Measurements from ENCODE around the gene ADAMTS18. TPM values are rescaled to one million over a fixed set of nuclear protein-coding genes. Genes with fewer than 3 reads are reported as not detected.

ADAMTS18 gene
- total and polyA plus RNA-seq, 2 of the 8 experiments (the other 6 are each of a cell fraction or from before 2014, with no cell fraction given) = 0.05 to 0.19 TPM

GRCh38 chr16:77422196-77422784 is 12.5 kb downstream of the ADAMTS18 start (continued):
- TF ChIP-seq ZNF274 (IDR thresholded peaks at IDR 0.05; ENCODE audit: borderline replicate concordance, extremely low read depth, low read length) (no peak), NRF1 (IDR thresholded peaks at IDR 0.05; ENCODE audit: low read depth, low read length) (no peak), RFX5 (IDR thresholded peaks at IDR 0.05; ENCODE audit: borderline replicate concordance, low read depth, low read length) (no peak), PHF8 (conservative IDR thresholded peaks at IDR 0.05; ENCODE audit: low read depth, low read length) (no peak), JUND (IDR thresholded peaks at IDR 0.05; ENCODE audit: low read length) (no peak), JUN (IDR thresholded peaks at IDR 0.05; ENCODE audit: low read depth, low read length) (no peak), HDAC2 (IDR thresholded peaks at IDR 0.05; ENCODE audit: borderline replicate concordance in 1 of 2, low read depth in 2 of 2, low read length in 2 of 2) (no peak), BRCA1 (IDR thresholded peaks at IDR 0.05; ENCODE audit: low read depth, low read length) (no peak), EZH2 (IDR thresholded peaks at IDR 0.05; ENCODE audit: low read depth, low read length, severe bottlenecking) (no peak), SIX5 (IDR thresholded peaks at IDR 0.05; ENCODE audit: low read depth, low read length) (no peak)

Measured in H1 (cell line).